ENCODE data around the gene PAQR9.

The PAQR9 gene

GRCh38 chr3:142981108-142981507, 17.6 kb upstream of the PAQR9 start:
- no peaks in the 10 kb centered on the region for H3K9me3 ChIP-seq (ENCODE audit: insufficient read depth, low read depth, low read length)
- H3K36me3 ChIP-seq (ENCODE audit: insufficient read depth, low read depth, low read length): no peaks in the 10 kb centered on the region
- no peaks in the 10 kb centered on the region for H3K27me3 ChIP-seq (ENCODE audit: insufficient read depth, low read length)
- no peak overlapping the region for H3K9ac ChIP-seq (ENCODE audit: low read depth, low read length)
- H3K27ac ChIP-seq (ENCODE audit: low read length): no peak overlapping the region
- no peak overlapping the region for H3K4me3 ChIP-seq (ENCODE audit: low read length)
- H3K4me1 ChIP-seq (ENCODE audit: insufficient read depth, low read length): peaks cover 6% of the 10 kb centered on the region; the same call in 1 of the 2 replicates

- no peaks in the 10 kb centered on the region for H3K9me3 ChIP-seq (ENCODE audit: insufficient read depth, low read depth, low read length)
- H3K9ac ChIP-seq (ENCODE audit: low read depth, low read length): no peak overlapping the region
- H3K27ac ChIP-seq (ENCODE audit: low read length): no peak overlapping the region
- no peak overlapping the region for H3K4me3 ChIP-seq (ENCODE audit: low read length)
- H3K36me3 ChIP-seq (ENCODE audit: insufficient read depth, low read depth, low read length): no peaks in the 10 kb centered on the region
- H3K27me3 ChIP-seq (ENCODE audit: insufficient read depth, low read length): no peaks in the 10 kb centered on the region
- peaks cover 6% of the 10 kb centered on the region; the same call in 1 of the 2 replicates for H3K4me1 ChIP-seq (ENCODE audit: insufficient read depth, low read length)
Observed at GRCh38 chr3:142977399-142977728, 13.9 kb upstream of the PAQR9 start.

GRCh38 chr3:142976621-142977398, 13.3 kb upstream of the PAQR9 start:
- Histone ChIP-seq H3K27me3 (ENCODE audit: insufficient read depth, low read length) (no peaks in the 10 kb centered on the region), H3K4me1 (ENCODE audit: insufficient read depth, low read length) (peaks cover 4% of the 10 kb centered on the region; the same call in 1 of the 2 replicates), H3K36me3 (ENCODE audit: insufficient read depth, low read depth, low read length) (no peaks in the 10 kb centered on the region), H3K9ac (ENCODE audit: low read depth, low read length) (no peak overlapping the region), H3K9me3 (ENCODE audit: insufficient read depth, low read depth, low read length) (no peaks in the 10 kb centered on the region), H3K27ac (ENCODE audit: low read length) (no peak overlapping the region), H3K4me3 (ENCODE audit: low read length) (no peak overlapping the region)

- no peak overlapping the region for H3K9ac ChIP-seq (ENCODE audit: low read depth, low read length)
- no peak overlapping the region for H3K4me3 ChIP-seq (ENCODE audit: low read length)
- no peak overlapping the region for H3K27ac ChIP-seq (ENCODE audit: low read length)
- H3K27me3 ChIP-seq (ENCODE audit: insufficient read depth, low read length): no peaks in the 10 kb centered on the region
- no peaks in the 10 kb centered on the region for H3K36me3 ChIP-seq (ENCODE audit: insufficient read depth, low read depth, low read length)
- no peaks in the 10 kb centered on the region for H3K9me3 ChIP-seq (ENCODE audit: insufficient read depth, low read depth, low read length)
- no peaks in the 10 kb centered on the region for H3K4me1 ChIP-seq (ENCODE audit: insufficient read depth, low read length)
Observed at GRCh38 chr3:142975316-142975995, 12.0 kb upstream of the PAQR9 start.

- no peaks in the 10 kb centered on the region for H3K4me1 ChIP-seq (ENCODE audit: insufficient read depth, low read length)
- H3K4me3 ChIP-seq (ENCODE audit: low read length): no peak overlapping the region
- H3K36me3 ChIP-seq (ENCODE audit: insufficient read depth, low read depth, low read length): no peaks in the 10 kb centered on the region
- H3K9ac ChIP-seq (ENCODE audit: low read depth, low read length): no peak overlapping the region
- H3K27ac ChIP-seq (ENCODE audit: low read length): no peak overlapping the region
- H3K27me3 ChIP-seq (ENCODE audit: insufficient read depth, low read length): no peaks in the 10 kb centered on the region
- H3K9me3 ChIP-seq (ENCODE audit: insufficient read depth, low read depth, low read length): no peaks in the 10 kb centered on the region
Observed at GRCh38 chr3:142973217-142974009, 9.9 kb upstream of the PAQR9 start.

GRCh38 chr3:142972092-142972753, 8.7 kb upstream of the PAQR9 start:
- H3K27me3 ChIP-seq (ENCODE audit: insufficient read depth, low read length): no peaks in the 10 kb centered on the region
- no peak overlapping the region for H3K27ac ChIP-seq (ENCODE audit: low read length)
- H3K4me3 ChIP-seq (ENCODE audit: low read length): no peak overlapping the region
- no peak overlapping the region for H3K9ac ChIP-seq (ENCODE audit: low read depth, low read length)
- H3K4me1 ChIP-seq (ENCODE audit: insufficient read depth, low read length): no peaks in the 10 kb centered on the region
- H3K36me3 ChIP-seq (ENCODE audit: insufficient read depth, low read depth, low read length): no peaks in the 10 kb centered on the region
- H3K9me3 ChIP-seq (ENCODE audit: insufficient read depth, low read depth, low read length): no peaks in the 10 kb centered on the region

- no peak overlapping the region for H3K27ac ChIP-seq (ENCODE audit: low read length)
- H3K9ac ChIP-seq (ENCODE audit: low read depth, low read length): no peak overlapping the region
- no peak overlapping the region for H3K4me3 ChIP-seq (ENCODE audit: low read length)
- H3K9me3 ChIP-seq (ENCODE audit: insufficient read depth, low read depth, low read length): no peaks in the 10 kb centered on the region
- peaks cover 1% of the 10 kb centered on the region; the same call in 1 of the 2 replicates for H3K27me3 ChIP-seq (ENCODE audit: insufficient read depth, low read length)
- H3K4me1 ChIP-seq (ENCODE audit: insufficient read depth, low read length): no peaks in the 10 kb centered on the region
- no peaks in the 10 kb centered on the region for H3K36me3 ChIP-seq (ENCODE audit: insufficient read depth, low read depth, low read length)
Observed at GRCh38 chr3:142971431-142971830, 8.0 kb upstream of the PAQR9 start.

- Histone ChIP-seq H3K27ac (ENCODE audit: low read length) (no peak overlapping the region), H3K9ac (ENCODE audit: low read depth, low read length) (no peak overlapping the region), H3K9me3 (ENCODE audit: insufficient read depth, low read depth, low read length) (no peaks in the 10 kb centered on the region), H3K36me3 (ENCODE audit: insufficient read depth, low read depth, low read length) (no peaks in the 10 kb centered on the region), H3K4me1 (ENCODE audit: insufficient read depth, low read length) (no peaks in the 10 kb centered on the region), H3K27me3 (ENCODE audit: insufficient read depth, low read length) (peaks cover 26% of the 10 kb centered on the region), H3K4me3 (ENCODE audit: low read length) (no peak overlapping the region)
Observed at GRCh38 chr3:142968319-142969025, 5.0 kb upstream of the PAQR9 start.

- no peak overlapping the region for H3K27ac ChIP-seq (ENCODE audit: low read length)
- no peaks in the 10 kb centered on the region for H3K9me3 ChIP-seq (ENCODE audit: insufficient read depth, low read depth, low read length)
- H3K9ac ChIP-seq (ENCODE audit: low read depth, low read length): no peak overlapping the region
- no peaks in the 10 kb centered on the region for H3K4me1 ChIP-seq (ENCODE audit: insufficient read depth, low read length)
- H3K36me3 ChIP-seq (ENCODE audit: insufficient read depth, low read depth, low read length): no peaks in the 10 kb centered on the region
- peaks cover 40% of the 10 kb centered on the region for H3K27me3 ChIP-seq (ENCODE audit: insufficient read depth, low read length)
- H3K4me3 ChIP-seq (ENCODE audit: low read length): no peak overlapping the region
Observed at GRCh38 chr3:142966808-142967207, 3.3 kb upstream of the PAQR9 start.

GRCh38 chr3:142965581-142965980, 2.1 kb upstream of the PAQR9 start:
- no peaks in the 10 kb centered on the region for H3K9me3 ChIP-seq (ENCODE audit: insufficient read depth, low read depth, low read length)
- H3K4me3 ChIP-seq (ENCODE audit: low read length): no peak overlapping the region
- H3K9ac ChIP-seq (ENCODE audit: low read depth, low read length): no peak overlapping the region
- no peaks in the 10 kb centered on the region for H3K36me3 ChIP-seq (ENCODE audit: insufficient read depth, low read depth, low read length)
- peaks cover 51% of the 10 kb centered on the region for H3K27me3 ChIP-seq (ENCODE audit: insufficient read depth, low read length)
- H3K4me1 ChIP-seq (ENCODE audit: insufficient read depth, low read length): no peaks in the 10 kb centered on the region
- H3K27ac ChIP-seq (ENCODE audit: low read length): no peak overlapping the region

- peak overlapping the region; percentile 79 for H3K4me3 ChIP-seq (ENCODE audit: low read length)
- H3K27ac ChIP-seq (ENCODE audit: low read length): no peak overlapping the region
- H3K36me3 ChIP-seq (ENCODE audit: insufficient read depth, low read depth, low read length): no peaks in the 10 kb centered on the region
- H3K9me3 ChIP-seq (ENCODE audit: insufficient read depth, low read depth, low read length): no peaks in the 10 kb centered on the region
- H3K4me1 ChIP-seq (ENCODE audit: insufficient read depth, low read length): no peaks in the 10 kb centered on the region
- peak overlapping the region; percentile 45; the same call in 1 of the 2 replicates for H3K9ac ChIP-seq (ENCODE audit: low read depth, low read length)
- H3K27me3 ChIP-seq (ENCODE audit: insufficient read depth, low read length): peaks cover 51% of the 10 kb centered on the region
Observed at GRCh38 chr3:142963234-142963515, 299 bp downstream of the PAQR9 start.

All from iPS-20b (cell line).